PC-3 (cell line): Measurements from ENCODE around the gene ZGRF1. TPM values are rescaled to one million over a fixed set of nuclear protein-coding genes. Genes with fewer than 3 reads are reported as not detected.

Experiments
- ATAC-seq: fragments of 200-7000 bp; cut with Tn5 transposase; 2 replicates; pipeline ENCODE4 v1.9.1; 2020; ENCODE audit warnings: mild to moderate bottlenecking, moderate library complexity
- BruUV-seq: library from RNA; stranded (reverse); fragments of 400-500 nt; replicated peaks from 2 replicates; lab custom pipeline; 2021; lab: Mats Ljungman, UMichigan
- CTCF ChIA-PET: fragments of 300-600 bp; sonication (Branson Sonifier 250); formaldehyde crosslinking; loops from one replicate; lab custom pipeline; 2022; ENCODE audit warnings: antibody characterized with exemption; lab: Charles Lee
- POLR2A ChIA-PET: fragments of 300-600 bp; sonication (Branson Sonifier 250); formaldehyde crosslinking; loops from one replicate; lab custom pipeline; 2022; ENCODE audit warnings: antibody characterized with exemption; ENCODE audit not compliant: unreplicated experiment; lab: Charles Lee
- DNase-seq: peaks from one replicate; pipeline ENCODE4 v3.0.0-alpha.2; 2015
- H2AFZ ChIP-seq: fragments of 300-600 bp; sonication (generic); 2 replicates; pipeline ENCODE4 v1.6.0; 2016; ENCODE audit warnings: antibody characterized with exemption, low read length
- H3F3A ChIP-seq: fragments of 300-600 bp; sonication (generic); one replicate; pipeline ENCODE4 v1.6.0; 2017; ENCODE audit warnings: antibody characterized with exemption, low read length, control low read depth, mild to moderate bottlenecking; ENCODE audit not compliant: unreplicated experiment
- H3K27ac ChIP-seq: fragments of 300-600 bp; sonication (generic); 2 replicates; pipeline ENCODE4 v1.5.1; 2016; ENCODE audit warnings: mild to moderate bottlenecking, low read length
- H3K27me3 ChIP-seq: fragments of 300-600 bp; sonication (generic); 2 replicates; pipeline ENCODE4 v1.6.1; 2016; ENCODE audit warnings: low read length, mixed read lengths
- H3K36me3 ChIP-seq: fragments of 300-600 bp; sonication (generic); 2 replicates; pipeline ENCODE4 v1.6.1; 2016; ENCODE audit warnings: low read depth, mixed run types, low read length, mixed read lengths
- H3K4me1 ChIP-seq: fragments of 300-600 bp; sonication (generic); 2 replicates; pipeline ENCODE4 v1.5.1; 2016; ENCODE audit warnings: low read length; ENCODE audit not compliant: insufficient read depth
- H3K4me2 ChIP-seq: fragments of 300-600 bp; sonication (generic); 2 replicates; pipeline ENCODE4 v1.6.0; 2016; ENCODE audit warnings: low read length
- H3K4me3 ChIP-seq: fragments of 300-600 bp; sonication (generic); 2 replicates; pipeline ENCODE4 v1.5.1; 2016; ENCODE audit warnings: mild to moderate bottlenecking, low read length, mixed read lengths
- H3K79me2 ChIP-seq: fragments of 300-600 bp; sonication (generic); 2 replicates; pipeline ENCODE4 v1.6.1; 2017; ENCODE audit warnings: low read length, mixed read lengths
- H3K9ac ChIP-seq: fragments of 300-600 bp; sonication (generic); 2 replicates; pipeline ENCODE4 v1.6.0; 2016; ENCODE audit warnings: mild to moderate bottlenecking, low read length
- H3K9me2 ChIP-seq: fragments of 300-600 bp; sonication (generic); replicated peaks from 2 replicates; pipeline ENCODE4 v1.6.1; 2016; ENCODE audit warnings: mixed run types, low read length, mixed read lengths
- H3K9me3 ChIP-seq: fragments of 300-600 bp; sonication (generic); 2 replicates; pipeline ENCODE4 v1.6.1; 2016; ENCODE audit warnings: low read length, mixed read lengths
- H4K20me1 ChIP-seq: fragments of 300-600 bp; sonication (generic); 2 replicates; pipeline ENCODE4 v1.6.1; 2016; ENCODE audit warnings: low read length, mixed read lengths
- CTCF ChIP-seq: fragments of 300-600 bp; sonication (generic); conservative IDR thresholded peaks from 2 replicates; pipeline ENCODE4 v1.5.1; 2017; ENCODE audit warnings: antibody characterized with exemption, low read depth, mild to moderate bottlenecking, low read length
- EZH2 ChIP-seq: fragments of 300-600 bp; sonication (generic); IDR thresholded peaks from one replicate; pipeline ENCODE4 v1.6.1; 2017; ENCODE audit warnings: antibody characterized with exemption, mild to moderate bottlenecking, low read length; ENCODE audit not compliant: unreplicated experiment
- EZH2phosphoT487 ChIP-seq: fragments of 300-600 bp; sonication (generic); IDR thresholded peaks from 2 replicates; pipeline ENCODE4 v1.6.1; 2018; ENCODE audit warnings: mild to moderate bottlenecking, antibody characterized with exemption, low read length, borderline replicate concordance
- intact Hi-C: fragments of 100-400 bp; cut with micrococcal nuclease; formaldehyde crosslinking; loops from 2 replicates; pipeline ENCODE4 v1.9.0; 2023
- total RNA-seq: library from RNA; depleted of rRNA; stranded (reverse); fragments of >200 nt; gene quantifications from 2 replicates; pipeline ENCODE4 v1.2.3, GENCODE V29; 2014

The ZGRF1 gene
- total RNA-seq, 1 experiment from 2014 or later, result 7.3 TPM

GRCh38 chr4:112594993-112595392 lies 41.7 kb downstream of the ZGRF1 start:
- no peaks in the 10 kb centered on the region for H3K9me3 ChIP-seq
- POLR2A ChIA-PET, result no interaction called here
- H3K9ac ChIP-seq, result no peak overlapping the region
- no peak for DNase-seq
- BruUV-seq, result no TSS peak
- no peaks in the 10 kb centered on the region for H3K79me2 ChIP-seq
- no peak overlapping the region for H2AFZ ChIP-seq
- H4K20me1 ChIP-seq, result no peaks in the 10 kb centered on the region
- H3K4me2 ChIP-seq, result no peak overlapping the region
- H3K9me2 ChIP-seq, result no peaks in the 10 kb centered on the region
- no peaks in the 10 kb centered on the region for H3K36me3 ChIP-seq
- H3K4me1 ChIP-seq, result no peaks in the 10 kb centered on the region
- ATAC-seq, result no peak
- no peak overlapping the region for H3K27ac ChIP-seq
- TF ChIP-seq EZH2phosphoT487 (no peak), CTCF (no peak), EZH2 (no peak)
- no peaks in the 10 kb centered on the region for H3K27me3 ChIP-seq
- no peak overlapping the region for H3K4me3 ChIP-seq
- intact Hi-C loops, result no loop called here
- CTCF ChIA-PET, result no interaction called here
- H3F3A ChIP-seq, result no peaks in the 10 kb centered on the region

- H3K4me2 ChIP-seq, result no peak overlapping the region
- no peaks in the 10 kb centered on the region for H3F3A ChIP-seq
- intact Hi-C loops, result no loop called here
- no TSS peak for BruUV-seq
- H2AFZ ChIP-seq, result no peak overlapping the region
- H4K20me1 ChIP-seq, result no peaks in the 10 kb centered on the region
- H3K9me2 ChIP-seq, result no peaks in the 10 kb centered on the region
- no peak for ATAC-seq
- POLR2A ChIA-PET, result no interaction called here
- no peak overlapping the region for H3K27ac ChIP-seq
- H3K79me2 ChIP-seq, result no peaks in the 10 kb centered on the region
- CTCF ChIA-PET, result no interaction called here
- H3K36me3 ChIP-seq, result no peaks in the 10 kb centered on the region
- H3K4me1 ChIP-seq, result no peaks in the 10 kb centered on the region
- H3K9ac ChIP-seq, result no peak overlapping the region
- DNase-seq, result no peak
- TF ChIP-seq EZH2phosphoT487 (no peak), CTCF (no peak), EZH2 (no peak)
- no peaks in the 10 kb centered on the region for H3K9me3 ChIP-seq
- H3K27me3 ChIP-seq, result no peaks in the 10 kb centered on the region
- no peak overlapping the region for H3K4me3 ChIP-seq
Measured at GRCh38 chr4:112593438-112594133, 43.1 kb downstream of the ZGRF1 start.

GRCh38 chr4:112592717-112593116 lies 44.0 kb downstream of the ZGRF1 start:
- intact Hi-C loops, result no loop called here
- DNase-seq (no peak), ATAC-seq (no peak)
- no peak overlapping the region for H3K4me2 ChIP-seq
- ChIA-PET CTCF (no interaction called here), POLR2A (no interaction called here)
- H3K27me3 ChIP-seq, result no peaks in the 10 kb centered on the region
- H3F3A ChIP-seq, result no peaks in the 10 kb centered on the region
- H3K9me2 ChIP-seq, result no peaks in the 10 kb centered on the region
- BruUV-seq, result no TSS peak
- TF ChIP-seq EZH2phosphoT487 (no peak), EZH2 (no peak), CTCF (no peak)
- H3K9ac ChIP-seq, result no peak overlapping the region
- H3K79me2 ChIP-seq, result no peaks in the 10 kb centered on the region
- H4K20me1 ChIP-seq, result no peaks in the 10 kb centered on the region
- no peaks in the 10 kb centered on the region for H3K36me3 ChIP-seq
- H3K4me1 ChIP-seq, result no peaks in the 10 kb centered on the region
- no peak overlapping the region for H3K27ac ChIP-seq
- no peak overlapping the region for H3K4me3 ChIP-seq
- H2AFZ ChIP-seq, result no peak overlapping the region
- no peaks in the 10 kb centered on the region for H3K9me3 ChIP-seq
